Activated B cell treated with CpG ODN at 0.5 μM for 24 hours (primary cell): Measurements from ENCODE around the gene SUGCT. TPM values are rescaled to one million over a fixed set of nuclear protein-coding genes. Genes with fewer than 3 reads are reported as not detected.

Source experiments
- total RNA-seq: library from RNA; stranded (reverse); gene quantifications from 2 replicates; pipeline ENCODE4 v1.2.3, GENCODE V29; 2022

SUGCT gene
- total RNA-seq, 1 donor from 2014 or later: 1.3 TPM

Other genes starting within 250 kb of the SUGCT start
- 70.9 and 83.6 TPM in 2 replicates for gene CDK13, start 184.7 kb upstream of the SUGCT start, total RNA-seq
- 29.9 and 35.1 TPM in 2 replicates for gene MPLKIP, start 383 bp upstream of the SUGCT start, total RNA-seq